ENCODE data around the gene SMARCA4.

SMARCA4 gene

DNA sequence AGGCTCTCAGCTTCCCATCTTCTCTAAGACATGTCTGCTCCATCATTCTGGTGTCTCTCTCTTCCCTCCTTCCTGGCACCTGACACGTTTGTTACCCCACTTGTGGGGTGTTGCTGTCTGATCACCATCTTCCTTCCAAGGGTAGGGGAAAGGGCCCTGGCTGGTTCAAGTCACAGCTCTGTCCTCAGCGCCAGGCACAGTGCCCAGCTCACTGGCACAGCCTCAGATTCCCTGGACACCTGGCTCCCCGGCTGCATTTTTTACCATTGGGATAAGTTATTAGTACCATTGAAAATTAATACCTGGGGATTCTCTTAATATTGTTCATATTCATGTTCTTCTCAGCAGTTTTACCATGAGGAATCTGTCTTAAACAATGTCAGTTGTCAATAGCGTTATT, 77.7 kb downstream of the SMARCA4 start:
- no peaks in the 10 kb centered on the region for H3K27me3 ChIP-seq (ENCODE audit: insufficient read depth, low read length, poor library complexity, severe bottlenecking)
- TF ChIP-seq EZH2phosphoT487 (IDR thresholded peaks at IDR 0.05; ENCODE audit: borderline replicate concordance): no peak
- TF ChIP-seq, protein P1, sequence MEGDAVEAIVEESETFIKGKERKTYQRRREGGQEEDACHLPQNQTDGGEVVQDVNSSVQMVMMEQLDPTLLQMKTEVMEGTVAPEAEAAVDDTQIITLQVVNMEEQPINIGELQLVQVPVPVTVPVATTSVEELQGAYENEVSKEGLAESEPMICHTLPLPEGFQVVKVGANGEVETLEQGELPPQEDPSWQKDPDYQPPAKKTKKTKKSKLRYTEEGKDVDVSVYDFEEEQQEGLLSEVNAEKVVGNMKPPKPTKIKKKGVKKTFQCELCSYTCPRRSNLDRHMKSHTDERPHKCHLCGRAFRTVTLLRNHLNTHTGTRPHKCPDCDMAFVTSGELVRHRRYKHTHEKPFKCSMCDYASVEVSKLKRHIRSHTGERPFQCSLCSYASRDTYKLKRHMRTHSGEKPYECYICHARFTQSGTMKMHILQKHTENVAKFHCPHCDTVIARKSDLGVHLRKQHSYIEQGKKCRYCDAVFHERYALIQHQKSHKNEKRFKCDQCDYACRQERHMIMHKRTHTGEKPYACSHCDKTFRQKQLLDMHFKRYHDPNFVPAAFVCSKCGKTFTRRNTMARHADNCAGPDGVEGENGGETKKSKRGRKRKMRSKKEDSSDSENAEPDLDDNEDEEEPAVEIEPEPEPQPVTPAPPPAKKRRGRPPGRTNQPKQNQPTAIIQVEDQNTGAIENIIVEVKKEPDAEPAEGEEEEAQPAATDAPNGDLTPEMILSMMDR (conservative IDR thresholded peaks at IDR 0.05; ENCODE audit: low read length): no peak
- H4K20me1 ChIP-seq (ENCODE audit: insufficient read depth, low read length, poor library complexity, severe bottlenecking): peaks cover 7% of the 10 kb centered on the region
- no peaks in the 10 kb centered on the region for H3F3A ChIP-seq (ENCODE audit: low read depth)
- H3K4me1 ChIP-seq (ENCODE audit: insufficient read depth, low read length, poor library complexity, severe bottlenecking): no peaks in the 10 kb centered on the region
- H3K9me2 ChIP-seq (replicated peaks; ENCODE audit: low read depth, low read length): no peaks in the 10 kb centered on the region
- H3K9ac ChIP-seq (ENCODE audit: low read depth, low read length, poor library complexity, severe bottlenecking): no peak overlapping the region
- no peaks in the 10 kb centered on the region for H3K79me2 ChIP-seq (ENCODE audit: insufficient read depth, low read length)
- H3K9me3 ChIP-seq (ENCODE audit: insufficient read depth, low read depth, low read length): no peaks in the 10 kb centered on the region
- H2AFZ ChIP-seq (ENCODE audit: low read length): no peak overlapping the region
- peaks cover 88% of the 10 kb centered on the region for H3K36me3 ChIP-seq (ENCODE audit: insufficient read depth, low read length)
- H3K4me3 ChIP-seq (ENCODE audit: low read length, poor library complexity, severe bottlenecking): no peak overlapping the region
- H3K4me2 ChIP-seq (ENCODE audit: low read depth, low read length, poor library complexity, severe bottlenecking): no peak overlapping the region

DNA sequence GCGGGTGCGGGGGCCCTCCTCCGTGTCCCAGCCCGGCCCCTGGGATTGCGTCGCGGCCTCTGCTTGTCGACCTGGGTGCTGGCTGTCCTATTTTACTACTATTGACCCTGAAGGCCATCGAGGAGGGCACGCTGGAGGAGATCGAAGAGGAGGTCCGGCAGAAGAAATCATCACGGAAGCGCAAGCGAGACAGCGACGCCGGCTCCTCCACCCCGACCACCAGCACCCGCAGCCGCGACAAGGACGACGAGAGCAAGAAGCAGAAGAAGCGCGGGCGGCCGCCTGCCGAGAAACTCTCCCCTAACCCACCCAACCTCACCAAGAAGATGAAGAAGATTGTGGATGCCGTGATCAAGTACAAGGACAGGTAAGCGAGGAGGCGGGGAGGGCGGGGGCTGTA, 80.4 kb downstream of the SMARCA4 start:
- Histone ChIP-seq H3K27me3 (ENCODE audit: insufficient read depth, low read length, poor library complexity, severe bottlenecking) (no peaks in the 10 kb centered on the region), H3F3A (ENCODE audit: low read depth) (no peaks in the 10 kb centered on the region), H4K20me1 (ENCODE audit: insufficient read depth, low read length, poor library complexity, severe bottlenecking) (peaks cover 5% of the 10 kb centered on the region), H3K4me2 (ENCODE audit: low read depth, low read length, poor library complexity, severe bottlenecking) (no peak overlapping the region), H3K36me3 (ENCODE audit: insufficient read depth, low read length) (peaks cover 76% of the 10 kb centered on the region), H3K79me2 (ENCODE audit: insufficient read depth, low read length) (no peaks in the 10 kb centered on the region), H2AFZ (ENCODE audit: low read length) (no peak overlapping the region), H3K4me1 (ENCODE audit: insufficient read depth, low read length, poor library complexity, severe bottlenecking) (no peaks in the 10 kb centered on the region), H3K9me2 (replicated peaks; ENCODE audit: low read depth, low read length) (no peaks in the 10 kb centered on the region), H3K4me3 (ENCODE audit: low read length, poor library complexity, severe bottlenecking) (no peak overlapping the region), H3K9ac (ENCODE audit: low read depth, low read length, poor library complexity, severe bottlenecking) (no peak overlapping the region), H3K9me3 (ENCODE audit: insufficient read depth, low read depth, low read length) (no peaks in the 10 kb centered on the region)
- TF ChIP-seq, protein P1 (conservative IDR thresholded peaks at IDR 0.05; ENCODE audit: low read length): no peak
- no peak for TF ChIP-seq EZH2phosphoT487 (IDR thresholded peaks at IDR 0.05; ENCODE audit: borderline replicate concordance)

DNA sequence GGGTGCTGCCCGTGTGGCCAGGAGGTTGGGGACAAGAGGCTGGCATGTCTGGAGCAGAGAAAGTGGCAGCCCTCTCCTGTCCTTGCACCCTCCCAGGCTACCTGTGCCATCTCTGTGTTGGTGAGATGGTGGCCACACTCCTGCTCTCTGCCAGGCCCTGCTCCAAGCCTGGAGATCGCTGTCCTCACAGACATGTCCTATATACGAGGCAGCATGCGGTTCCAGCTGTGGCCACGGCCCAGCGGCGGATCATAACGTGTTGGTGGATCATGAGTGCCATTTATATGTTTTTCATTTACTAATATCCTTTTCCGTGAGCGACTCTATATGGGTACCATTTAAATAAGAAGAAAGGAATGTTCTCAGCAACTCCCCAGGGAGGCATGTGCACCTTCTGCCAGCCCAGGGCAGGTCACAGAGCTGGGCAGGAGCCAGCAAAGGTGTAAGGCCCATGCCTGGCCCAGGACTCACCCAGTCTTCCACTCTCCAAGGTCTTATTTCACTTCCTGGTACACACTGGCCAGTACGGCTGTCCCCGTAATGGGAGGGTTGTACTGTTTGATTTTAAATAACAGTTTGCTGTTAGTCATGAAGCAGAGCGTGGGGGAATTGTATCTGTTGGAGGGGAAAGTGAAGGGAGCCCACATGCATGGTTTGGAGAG, 81.3 kb downstream of the SMARCA4 start:
- no peaks in the 10 kb centered on the region for H3K9me2 ChIP-seq (replicated peaks; ENCODE audit: low read depth, low read length)
- TF ChIP-seq, protein P1 (conservative IDR thresholded peaks at IDR 0.05; ENCODE audit: low read length): no peak
- TF ChIP-seq EZH2phosphoT487 (IDR thresholded peaks at IDR 0.05; ENCODE audit: borderline replicate concordance): no peak
- H3K4me1 ChIP-seq (ENCODE audit: insufficient read depth, low read length, poor library complexity, severe bottlenecking): no peaks in the 10 kb centered on the region
- no peak overlapping the region for H3K4me2 ChIP-seq (ENCODE audit: low read depth, low read length, poor library complexity, severe bottlenecking)
- no peaks in the 10 kb centered on the region for H3K27me3 ChIP-seq (ENCODE audit: insufficient read depth, low read length, poor library complexity, severe bottlenecking)
- H3K9ac ChIP-seq (ENCODE audit: low read depth, low read length, poor library complexity, severe bottlenecking): no peak overlapping the region
- peaks cover 69% of the 10 kb centered on the region for H3K36me3 ChIP-seq (ENCODE audit: insufficient read depth, low read length)
- H2AFZ ChIP-seq (ENCODE audit: low read length): no peak overlapping the region
- H3K9me3 ChIP-seq (ENCODE audit: insufficient read depth, low read depth, low read length): no peaks in the 10 kb centered on the region
- no peak overlapping the region for H3K4me3 ChIP-seq (ENCODE audit: low read length, poor library complexity, severe bottlenecking)
- no peaks in the 10 kb centered on the region for H4K20me1 ChIP-seq (ENCODE audit: insufficient read depth, low read length, poor library complexity, severe bottlenecking)
- no peaks in the 10 kb centered on the region for H3F3A ChIP-seq (ENCODE audit: low read depth)
- H3K79me2 ChIP-seq (ENCODE audit: insufficient read depth, low read length): no peaks in the 10 kb centered on the region

Data from Loucy (cell line).